Mesenchymal stem cell (in vitro differentiated cells and primary cell): ENCODE results near the gene PRKCZ.

Source experiments
- DNase-seq: peaks from one replicate; pipeline ENCODE4 v3.0.0-alpha.2; 2013
- H2AFZ ChIP-seq: one replicate; pipeline ENCODE4 v1.6.1; 2013; ENCODE audit warnings: low read depth, mild to moderate bottlenecking, control low read depth, inconsistent platforms, low read length, moderate library complexity
- H2AK5ac ChIP-seq: 2 replicates; pipeline ENCODE4 v1.6.1; 2013; ENCODE audit warnings: low read length, moderate library complexity, mild to moderate bottlenecking, inconsistent platforms; ENCODE audit not compliant: severe bottlenecking
- H2BK120ac ChIP-seq: one replicate; pipeline ENCODE4 v1.6.1; 2013; ENCODE audit warnings: low read depth, mild to moderate bottlenecking, inconsistent platforms, low read length, moderate library complexity
- H2BK12ac ChIP-seq, 2 experiments: one replicate each; pipeline ENCODE4 v1.6.1; 2013; ENCODE audit warnings: inconsistent platforms in 2 of 2, low read length in 2 of 2, mild to moderate bottlenecking in 2 of 2, moderate library complexity in 2 of 2, control low read depth in 1 of 2
- H2BK15ac ChIP-seq: one replicate; pipeline ENCODE4 v1.6.1; 2013; ENCODE audit warnings: mild to moderate bottlenecking, low read depth, inconsistent platforms; ENCODE audit not compliant: poor library complexity, severe bottlenecking
- H2BK5ac ChIP-seq: 2 replicates; pipeline ENCODE4 v1.6.1; 2013; ENCODE audit warnings: low read depth, mild to moderate bottlenecking, low read length, control low read depth, inconsistent platforms; ENCODE audit not compliant: poor library complexity, severe bottlenecking
- H3K14ac ChIP-seq, 2 experiments: one replicate each; pipeline ENCODE4 v1.6.1; 2013; ENCODE audit warnings: inconsistent platforms in 2 of 2, low read length in 2 of 2, control low read depth in 1 of 2, mild to moderate bottlenecking in 1 of 2, moderate library complexity in 1 of 2
- H3K18ac ChIP-seq, 2 experiments: one replicate each; pipeline ENCODE4 v1.6.1; 2013; ENCODE audit warnings: inconsistent platforms in 2 of 2, low read length in 2 of 2, control low read depth in 1 of 2, low read depth in 1 of 2, mild to moderate bottlenecking in 1 of 2
- H3K23ac ChIP-seq, 2 experiments: one replicate each; pipeline ENCODE4 v1.6.1; 2013; ENCODE audit warnings: inconsistent platforms in 2 of 2, low read length in 2 of 2, mild to moderate bottlenecking in 2 of 2, moderate library complexity in 2 of 2, control low read depth in 1 of 2
- H3K27ac ChIP-seq: 2 replicates; pipeline ENCODE4 v1.5.1; 2013; ENCODE audit warnings: mild to moderate bottlenecking, moderate library complexity, low read length, control low read depth, inconsistent platforms; ENCODE audit not compliant: poor library complexity, severe bottlenecking
- H3K27me3 ChIP-seq, 2 experiments: 2 replicates each; pipeline versions ENCODE4 v1.6.1 to v1.7.0; 2013; ENCODE audit warnings: low read length in 2 of 2, mild to moderate bottlenecking in 2 of 2, moderate library complexity in 2 of 2, control low read depth in 1 of 2, inconsistent platforms in 1 of 2; ENCODE audit not compliant: control insufficient read depth in 1 of 2, insufficient read depth in 1 of 2
- H3K36me3 ChIP-seq, 2 experiments: 2 replicates each; pipeline versions ENCODE4 v1.6.1 to v1.7.0; 2013; ENCODE audit warnings: low read length in 2 of 2, control low read depth in 1 of 2, inconsistent platforms in 1 of 2, low read depth in 1 of 2, mild to moderate bottlenecking in 1 of 2; ENCODE audit not compliant: insufficient read depth in 2 of 2, control insufficient read depth in 1 of 2
- H3K4ac ChIP-seq, 2 experiments: one replicate each; pipeline ENCODE4 v1.6.1; 2013; ENCODE audit warnings: inconsistent platforms in 2 of 2, low read length in 2 of 2, mild to moderate bottlenecking in 2 of 2, moderate library complexity in 2 of 2, control low read depth in 1 of 2, low read depth in 1 of 2
- H3K4me1 ChIP-seq: 2 replicates; pipeline ENCODE4 v1.6.1; 2013; ENCODE audit warnings: low read depth, low read length, control low read depth; ENCODE audit not compliant: control insufficient read depth, insufficient read depth
- H3K4me2 ChIP-seq: 2 replicates; pipeline ENCODE4 v1.6.1; 2013; ENCODE audit warnings: low read length, mild to moderate bottlenecking, inconsistent platforms; ENCODE audit not compliant: poor library complexity, severe bottlenecking
- H3K4me3 ChIP-seq, 2 experiments: 2 replicates each; pipeline versions ENCODE4 v1.5.1 to v1.7.0; 2013; ENCODE audit warnings: low read length in 2 of 2, mild to moderate bottlenecking in 2 of 2, control low read depth in 1 of 2, low read depth in 1 of 2; ENCODE audit not compliant: insufficient read depth in 1 of 2
- H3K79me1 ChIP-seq: replicated peaks from 2 replicates; pipeline ENCODE4 v1.6.1; 2013; ENCODE audit warnings: mild to moderate bottlenecking, control low read depth, low read length, inconsistent platforms; ENCODE audit not compliant: poor library complexity, severe bottlenecking
- H3K9ac ChIP-seq: 2 replicates; pipeline ENCODE4 v1.7.0; 2013; ENCODE audit warnings: mild to moderate bottlenecking, low read length, moderate library complexity
- H3K9me3 ChIP-seq: 2 replicates; pipeline ENCODE4 v1.7.0; 2013; ENCODE audit warnings: mild to moderate bottlenecking, low read length; ENCODE audit not compliant: control insufficient read depth
- H4K8ac ChIP-seq: one replicate; pipeline ENCODE4 v1.6.1; 2013; ENCODE audit warnings: inconsistent platforms, mild to moderate bottlenecking, low read length, moderate library complexity
- H4K91ac ChIP-seq: one replicate; pipeline ENCODE4 v1.6.1; 2013; ENCODE audit warnings: mild to moderate bottlenecking, low read length, inconsistent platforms
- WGBS: methylation state at CpG from one replicate; pipeline ENCODE4 v1.1.7; 2013; ENCODE audit warnings: mixed read lengths; 5-methylcytosine and 5-hydroxymethylcytosine counted together

The PRKCZ gene

GRCh38 chr1:2187619-2188018, 137.4 kb downstream of the PRKCZ start:
- H3K4me1 ChIP-seq, result peaks cover 18% of the 10 kb centered on the region
- no peak overlapping the region for H2BK5ac ChIP-seq
- no peaks in the 10 kb centered on the region for H3K27me3 ChIP-seq
- H3K4me3 ChIP-seq, result no peak overlapping the region
- no peak overlapping the region for H3K9ac ChIP-seq
- H3K23ac ChIP-seq, result no peak overlapping the region
- 95% methylated on average over 13 of the region's 13 CpGs for WGBS
- H3K4me2 ChIP-seq, result no peak overlapping the region
- H3K27ac ChIP-seq, result no peak overlapping the region
- no peaks in the 10 kb centered on the region for H3K9me3 ChIP-seq
- DNase-seq, result no peak
- H2AK5ac ChIP-seq, result no peak overlapping the region
- H2BK15ac ChIP-seq, result no peak overlapping the region
- H3K18ac ChIP-seq, result no peak overlapping the region
- peaks cover 0 to 78% of the 10 kb centered on the region in 2 experiments for H3K36me3 ChIP-seq
- H2AFZ ChIP-seq, result no peak overlapping the region
- peak overlapping the region; percentile 37 to 85 for H2BK12ac ChIP-seq
- no peak overlapping the region for H2BK120ac ChIP-seq
- H4K91ac ChIP-seq, result peak overlapping the region; percentile 43
- H4K8ac ChIP-seq, result no peak overlapping the region
- H3K79me1 ChIP-seq, result peaks cover 34% of the 10 kb centered on the region
- no peak overlapping the region for H3K14ac ChIP-seq
- peak overlapping the region in 1 of 2 experiments; percentile 35 for H3K4ac ChIP-seq

GRCh38 chr1:2188336-2188735, 138.1 kb downstream of the PRKCZ start:
- 96% methylated on average over 16 of the region's 16 CpGs for WGBS
- Histone ChIP-seq H3K36me3 (peaks cover 0 to 81% of the 10 kb centered on the region in 2 experiments), H4K91ac (no peak overlapping the region), H2AFZ (no peak overlapping the region), H3K14ac (no peak overlapping the region), H3K4me3 (no peak overlapping the region), H3K79me1 (peaks cover 37% of the 10 kb centered on the region), H3K9me3 (no peaks in the 10 kb centered on the region), H3K4me1 (peaks cover 24% of the 10 kb centered on the region), H2AK5ac (no peak overlapping the region), H3K27me3 (no peaks in the 10 kb centered on the region), H3K4ac (peak overlapping the region in 1 of 2 experiments; percentile 58), H2BK120ac (no peak overlapping the region), H3K27ac (no peak overlapping the region), H3K18ac (no peak overlapping the region), H3K23ac (no peak overlapping the region), H4K8ac (no peak overlapping the region), H2BK15ac (no peak overlapping the region), H2BK12ac (no peak overlapping the region), H2BK5ac (no peak overlapping the region), H3K4me2 (no peak overlapping the region), H3K9ac (no peak overlapping the region)
- DNase-seq, result no peak

- DNase-seq, result peak; percentile 97
- peak overlapping the region; percentile 96 for H4K91ac ChIP-seq
- H3K4me2 ChIP-seq, result peak overlapping the region; percentile 1
- H3K14ac ChIP-seq, result peak overlapping the region in 1 of 2 experiments; percentile 79
- H2AK5ac ChIP-seq, result no peak overlapping the region
- no peaks in the 10 kb centered on the region for H3K9me3 ChIP-seq
- H3K27me3 ChIP-seq, result no peaks in the 10 kb centered on the region
- H3K79me1 ChIP-seq, result peaks cover 43% of the 10 kb centered on the region
- H2BK5ac ChIP-seq, result no peak overlapping the region
- H2BK15ac ChIP-seq, result peak overlapping the region; percentile 89
- H3K4me1 ChIP-seq, result peaks cover 31% of the 10 kb centered on the region
- H3K18ac ChIP-seq, result peak overlapping the region; percentile 85 to 95
- no peak overlapping the region for H3K23ac ChIP-seq
- H3K36me3 ChIP-seq, result peaks cover 0 to 74% of the 10 kb centered on the region in 2 experiments
- peak overlapping the region; percentile 88 for H3K9ac ChIP-seq
- 24% methylated on average over 65 of the region's 65 CpGs for WGBS
- peak overlapping the region; percentile 43 for H3K27ac ChIP-seq
- H2AFZ ChIP-seq, result peak overlapping the region; percentile 57
- peak overlapping the region; percentile 42 to 78 for H3K4me3 ChIP-seq
- H2BK120ac ChIP-seq, result peak overlapping the region; percentile 94
- peak overlapping the region; percentile 80 to 93 for H3K4ac ChIP-seq
- H2BK12ac ChIP-seq, result peak overlapping the region; percentile 61 to 76
- peak overlapping the region; percentile 81 for H4K8ac ChIP-seq
Measured at GRCh38 chr1:2189459-2190425, 139.5 kb downstream of the PRKCZ start.

- H3K18ac ChIP-seq, result peak overlapping the region; percentile 53 to 95
- H2BK12ac ChIP-seq, result peak overlapping the region; percentile 61 to 76
- no peak overlapping the region for H2BK15ac ChIP-seq
- peaks cover 35% of the 10 kb centered on the region for H3K4me1 ChIP-seq
- peak overlapping the region; percentile 94 for H2BK120ac ChIP-seq
- H3K14ac ChIP-seq, result no peak overlapping the region
- H3K9ac ChIP-seq, result peak overlapping the region; percentile 88
- H2BK5ac ChIP-seq, result no peak overlapping the region
- peak overlapping the region; percentile 80 to 93 for H3K4ac ChIP-seq
- no peak overlapping the region for H2AFZ ChIP-seq
- no peaks in the 10 kb centered on the region for H3K9me3 ChIP-seq
- H4K91ac ChIP-seq, result peak overlapping the region; percentile 96
- H3K4me2 ChIP-seq, result no peak overlapping the region
- no peak overlapping the region for H3K23ac ChIP-seq
- WGBS, result 94% methylated on average over 19 of the region's 19 CpGs
- peaks cover 0 to 67% of the 10 kb centered on the region in 2 experiments for H3K36me3 ChIP-seq
- peak overlapping the region in 1 of 2 experiments; percentile 78 for H3K4me3 ChIP-seq
- no peak for DNase-seq
- peak overlapping the region; percentile 95 for H4K8ac ChIP-seq
- no peak overlapping the region for H2AK5ac ChIP-seq
- H3K27ac ChIP-seq, result no peak overlapping the region
- H3K27me3 ChIP-seq, result no peaks in the 10 kb centered on the region
- peaks cover 43% of the 10 kb centered on the region for H3K79me1 ChIP-seq
Measured at GRCh38 chr1:2190491-2190976, 140.3 kb downstream of the PRKCZ start.
